ENCODE results near the gene EIF4ENIF1. TPM values are rescaled to one million over a fixed set of nuclear protein-coding genes. Genes with fewer than 3 reads are reported as not detected.
A peak's percentile ranks its signal among the peaks of the same experiment; 100 is the strongest.

The EIF4ENIF1 gene
- polyA plus RNA-seq, 1 donor from 2014 or later: 12.6 TPM

GRCh38 chr22:31501738-31502137, 12.1 kb upstream of the EIF4ENIF1 start:
- Histone ChIP-seq H3F3A (ENCODE audit: insufficient read depth, low read length, poor library complexity, severe bottlenecking) (no peaks in the 10 kb centered on the region), H3K4me3 (ENCODE audit: low read length) (no peak overlapping the region), H3K9ac (ENCODE audit: low read length) (no peak overlapping the region), H3K27ac (ENCODE audit: low read length) (no peak overlapping the region), H3K4me2 (ENCODE audit: low read length) (no peak overlapping the region), H3K9me3 (ENCODE audit: low read length) (no peaks in the 10 kb centered on the region), H4K20me1 (ENCODE audit: insufficient read depth) (no peaks in the 10 kb centered on the region), H3K27me3 (ENCODE audit: insufficient read depth, low read depth, low read length) (no peaks in the 10 kb centered on the region), H3K79me2 (replicated peaks; ENCODE audit: insufficient read depth, low read length) (peaks cover 2% of the 10 kb centered on the region), H2AFZ (ENCODE audit: low read depth, low read length) (no peak overlapping the region), H3K9me2 (ENCODE audit: insufficient read depth, low read length) (no peaks in the 10 kb centered on the region), H3K36me3 (ENCODE audit: insufficient read depth, low read length) (no peaks in the 10 kb centered on the region)
- TF ChIP-seq RAD21 (conservative IDR thresholded peaks at IDR 0.05): no peak
- TF ChIP-seq MXI1 (conservative IDR thresholded peaks at IDR 0.05; ENCODE audit: poor library complexity, severe bottlenecking): no peak
- no peak for TF ChIP-seq EP300 (conservative IDR thresholded peaks at IDR 0.05; ENCODE audit: poor library complexity, severe bottlenecking)
- TF ChIP-seq, protein P1, sequence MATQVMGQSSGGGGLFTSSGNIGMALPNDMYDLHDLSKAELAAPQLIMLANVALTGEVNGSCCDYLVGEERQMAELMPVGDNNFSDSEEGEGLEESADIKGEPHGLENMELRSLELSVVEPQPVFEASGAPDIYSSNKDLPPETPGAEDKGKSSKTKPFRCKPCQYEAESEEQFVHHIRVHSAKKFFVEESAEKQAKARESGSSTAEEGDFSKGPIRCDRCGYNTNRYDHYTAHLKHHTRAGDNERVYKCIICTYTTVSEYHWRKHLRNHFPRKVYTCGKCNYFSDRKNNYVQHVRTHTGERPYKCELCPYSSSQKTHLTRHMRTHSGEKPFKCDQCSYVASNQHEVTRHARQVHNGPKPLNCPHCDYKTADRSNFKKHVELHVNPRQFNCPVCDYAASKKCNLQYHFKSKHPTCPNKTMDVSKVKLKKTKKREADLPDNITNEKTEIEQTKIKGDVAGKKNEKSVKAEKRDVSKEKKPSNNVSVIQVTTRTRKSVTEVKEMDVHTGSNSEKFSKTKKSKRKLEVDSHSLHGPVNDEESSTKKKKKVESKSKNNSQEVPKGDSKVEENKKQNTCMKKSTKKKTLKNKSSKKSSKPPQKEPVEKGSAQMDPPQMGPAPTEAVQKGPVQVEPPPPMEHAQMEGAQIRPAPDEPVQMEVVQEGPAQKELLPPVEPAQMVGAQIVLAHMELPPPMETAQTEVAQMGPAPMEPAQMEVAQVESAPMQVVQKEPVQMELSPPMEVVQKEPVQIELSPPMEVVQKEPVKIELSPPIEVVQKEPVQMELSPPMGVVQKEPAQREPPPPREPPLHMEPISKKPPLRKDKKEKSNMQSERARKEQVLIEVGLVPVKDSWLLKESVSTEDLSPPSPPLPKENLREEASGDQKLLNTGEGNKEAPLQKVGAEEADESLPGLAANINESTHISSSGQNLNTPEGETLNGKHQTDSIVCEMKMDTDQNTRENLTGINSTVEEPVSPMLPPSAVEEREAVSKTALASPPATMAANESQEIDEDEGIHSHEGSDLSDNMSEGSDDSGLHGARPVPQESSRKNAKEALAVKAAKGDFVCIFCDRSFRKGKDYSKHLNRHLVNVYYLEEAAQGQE (IDR thresholded peaks at IDR 0.05; ENCODE audit: borderline replicate concordance): no peak
- no peak for TF ChIP-seq EZH2 (IDR thresholded peaks at IDR 0.05; ENCODE audit: borderline replicate concordance, insufficient read depth, low read length, poor library complexity, severe bottlenecking)
- TF ChIP-seq, protein P2, sequence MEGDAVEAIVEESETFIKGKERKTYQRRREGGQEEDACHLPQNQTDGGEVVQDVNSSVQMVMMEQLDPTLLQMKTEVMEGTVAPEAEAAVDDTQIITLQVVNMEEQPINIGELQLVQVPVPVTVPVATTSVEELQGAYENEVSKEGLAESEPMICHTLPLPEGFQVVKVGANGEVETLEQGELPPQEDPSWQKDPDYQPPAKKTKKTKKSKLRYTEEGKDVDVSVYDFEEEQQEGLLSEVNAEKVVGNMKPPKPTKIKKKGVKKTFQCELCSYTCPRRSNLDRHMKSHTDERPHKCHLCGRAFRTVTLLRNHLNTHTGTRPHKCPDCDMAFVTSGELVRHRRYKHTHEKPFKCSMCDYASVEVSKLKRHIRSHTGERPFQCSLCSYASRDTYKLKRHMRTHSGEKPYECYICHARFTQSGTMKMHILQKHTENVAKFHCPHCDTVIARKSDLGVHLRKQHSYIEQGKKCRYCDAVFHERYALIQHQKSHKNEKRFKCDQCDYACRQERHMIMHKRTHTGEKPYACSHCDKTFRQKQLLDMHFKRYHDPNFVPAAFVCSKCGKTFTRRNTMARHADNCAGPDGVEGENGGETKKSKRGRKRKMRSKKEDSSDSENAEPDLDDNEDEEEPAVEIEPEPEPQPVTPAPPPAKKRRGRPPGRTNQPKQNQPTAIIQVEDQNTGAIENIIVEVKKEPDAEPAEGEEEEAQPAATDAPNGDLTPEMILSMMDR (IDR thresholded peaks at IDR 0.05; ENCODE audit: poor library complexity, severe bottlenecking): no peak

DNA sequence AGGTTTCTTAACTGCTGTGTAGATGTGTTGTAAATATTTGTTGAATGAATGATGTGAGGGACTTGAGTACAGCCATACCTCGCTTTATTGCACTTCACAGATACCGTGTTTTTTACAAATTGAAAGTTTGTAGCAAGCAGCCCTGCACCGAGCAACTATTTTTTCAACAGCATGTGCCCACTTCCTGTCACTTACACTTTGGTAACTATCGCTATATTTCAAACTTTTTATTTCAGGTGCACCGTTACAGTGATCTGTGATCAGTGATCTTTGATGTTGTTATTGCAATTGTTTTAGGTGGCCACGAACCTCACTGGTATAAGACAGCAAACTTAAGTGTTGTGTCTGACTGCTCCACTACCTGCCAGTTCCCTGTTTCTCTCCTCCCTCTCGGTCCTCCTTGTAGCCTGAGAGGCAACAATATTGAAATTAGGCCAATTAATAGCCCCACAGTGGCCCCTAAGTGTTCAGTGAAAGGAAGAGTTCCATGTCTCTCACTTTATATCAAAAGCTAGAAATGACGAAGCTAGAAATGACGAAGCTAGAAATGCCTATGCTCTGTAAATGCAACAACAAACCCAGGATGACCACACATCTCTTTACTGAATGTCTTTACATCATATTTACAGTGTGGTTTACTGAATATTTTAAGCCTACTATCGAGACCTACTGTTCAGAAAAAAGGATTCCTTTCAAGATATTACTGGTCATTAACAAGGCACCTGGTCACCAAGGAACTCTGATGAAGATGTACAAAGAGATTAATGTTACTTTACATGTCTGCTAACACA, 7.7 kb upstream of the EIF4ENIF1 start:
- Histone ChIP-seq H3K36me3 (ENCODE audit: insufficient read depth, low read length) (no peaks in the 10 kb centered on the region), H4K20me1 (ENCODE audit: insufficient read depth) (no peaks in the 10 kb centered on the region), H3K4me3 (ENCODE audit: low read length) (peak overlapping the region; percentile 94), H3K27ac (ENCODE audit: low read length) (no peak overlapping the region), H3F3A (ENCODE audit: insufficient read depth, low read length, poor library complexity, severe bottlenecking) (no peaks in the 10 kb centered on the region), H3K9me2 (ENCODE audit: insufficient read depth, low read length) (no peaks in the 10 kb centered on the region), H3K4me2 (ENCODE audit: low read length) (peak overlapping the region; percentile 50), H3K9ac (ENCODE audit: low read length) (peak overlapping the region; percentile 71), H3K27me3 (ENCODE audit: insufficient read depth, low read depth, low read length) (no peaks in the 10 kb centered on the region), H2AFZ (ENCODE audit: low read depth, low read length) (peak overlapping the region; percentile 87), H3K9me3 (ENCODE audit: low read length) (no peaks in the 10 kb centered on the region), H3K79me2 (replicated peaks; ENCODE audit: insufficient read depth, low read length) (peaks cover 2% of the 10 kb centered on the region)
- TF ChIP-seq EZH2 (IDR thresholded peaks at IDR 0.05; ENCODE audit: borderline replicate concordance, insufficient read depth, low read length, poor library complexity, severe bottlenecking) (no peak), MXI1 (conservative IDR thresholded peaks at IDR 0.05; ENCODE audit: poor library complexity, severe bottlenecking) (no peak), TAF1 (IDR thresholded peaks at IDR 0.05; ENCODE audit: low read depth) (no peak), RAD21 (conservative IDR thresholded peaks at IDR 0.05) (no peak), EP300 (conservative IDR thresholded peaks at IDR 0.05; ENCODE audit: poor library complexity, severe bottlenecking) (no peak), POLR2AphosphoS5 (IDR thresholded peaks at IDR 0.05) (no peak), SMC3 (conservative IDR thresholded peaks at IDR 0.05; ENCODE audit: poor library complexity) (no peak)
- TF ChIP-seq, protein P2 (IDR thresholded peaks at IDR 0.05; ENCODE audit: poor library complexity, severe bottlenecking): no peak
- TF ChIP-seq, protein P1 (IDR thresholded peaks at IDR 0.05; ENCODE audit: borderline replicate concordance): no peak

All from neural cell (in vitro differentiated cells).